NCI-H510A treated with DMSO at 0.1 percent for 48 hours (cell line): Measurements from ENCODE around the gene FFAR1.
"Not testable (repeated sequence)": the region's sequence is repeated elsewhere in the genome, so short reads cannot be mapped to it uniquely, and the experiment has no call there.

ENCODE experiments used
- DNase-seq: peaks from one replicate; lab custom pipeline; 2025; lab: John Stamatoyannopoulos, UW

FFAR1 gene

GRCh38 chr19:35341565-35342225 is 6.0 kb upstream of the FFAR1 start:
- no peak for DNase-seq

DNA sequence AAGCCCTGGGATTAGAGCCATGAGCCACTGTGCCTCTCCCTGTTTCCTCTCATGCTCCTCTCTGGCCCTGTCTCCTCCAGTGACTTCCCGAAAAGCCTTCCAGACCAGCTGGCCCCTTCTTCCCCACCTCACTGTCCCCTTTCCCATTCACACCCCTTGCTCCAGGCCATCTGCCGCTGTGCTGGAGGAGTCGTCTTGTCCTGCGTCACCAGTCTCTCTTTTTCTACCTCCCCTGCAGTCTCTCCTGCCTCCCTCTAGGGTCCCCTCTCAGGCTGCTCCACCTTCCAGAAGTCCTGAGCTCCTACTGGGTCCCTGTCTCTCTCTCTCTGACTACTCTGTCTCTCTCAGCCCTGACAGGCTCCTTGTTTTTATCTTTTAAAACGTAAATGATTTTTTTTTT is 5.3 kb upstream of the FFAR1 start:
- DNase-seq, result no peak

GRCh38 chr19:35344511-35345031 is 3.1 kb upstream of the FFAR1 start:
- DNase-seq, result no peak

GRCh38 chr19:35345671-35346111 is 2.0 kb upstream of the FFAR1 start:
- no peak for DNase-seq

- DNase-seq, result no peak
Observed at GRCh38 chr19:35346193-35347052, 1.3 kb upstream of the FFAR1 start.

GRCh38 chr19:35347930-35348298 is 212 bp downstream of the FFAR1 start:
- no peak for DNase-seq

GRCh38 chr19:35348911-35349611 is 1.4 kb downstream of the FFAR1 start:
- DNase-seq, result no peak

- DNase-seq, result no peak
Observed at GRCh38 chr19:35349614-35350521, 2.2 kb downstream of the FFAR1 start.

DNA sequence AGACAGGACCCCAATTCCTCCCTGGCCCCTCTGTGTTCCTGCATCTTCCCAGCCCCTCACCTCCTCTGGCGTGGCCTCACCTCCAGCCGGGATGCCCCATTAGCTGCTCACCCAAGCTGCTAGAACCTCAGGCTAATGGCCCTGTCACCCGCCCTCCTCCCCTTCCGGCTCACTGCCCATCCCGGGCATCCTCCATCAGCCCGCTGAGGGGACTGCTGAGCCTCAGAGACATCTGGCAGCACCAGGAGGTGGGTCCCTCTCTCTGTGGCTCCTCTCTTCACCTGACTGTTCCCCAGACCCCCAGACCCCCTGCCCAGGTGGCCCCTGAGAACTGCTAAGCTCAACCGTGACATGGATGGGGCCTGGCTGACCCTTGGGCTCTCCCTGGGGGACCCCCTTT is 2.9 kb downstream of the FFAR1 start:
- no peak for DNase-seq

DNA sequence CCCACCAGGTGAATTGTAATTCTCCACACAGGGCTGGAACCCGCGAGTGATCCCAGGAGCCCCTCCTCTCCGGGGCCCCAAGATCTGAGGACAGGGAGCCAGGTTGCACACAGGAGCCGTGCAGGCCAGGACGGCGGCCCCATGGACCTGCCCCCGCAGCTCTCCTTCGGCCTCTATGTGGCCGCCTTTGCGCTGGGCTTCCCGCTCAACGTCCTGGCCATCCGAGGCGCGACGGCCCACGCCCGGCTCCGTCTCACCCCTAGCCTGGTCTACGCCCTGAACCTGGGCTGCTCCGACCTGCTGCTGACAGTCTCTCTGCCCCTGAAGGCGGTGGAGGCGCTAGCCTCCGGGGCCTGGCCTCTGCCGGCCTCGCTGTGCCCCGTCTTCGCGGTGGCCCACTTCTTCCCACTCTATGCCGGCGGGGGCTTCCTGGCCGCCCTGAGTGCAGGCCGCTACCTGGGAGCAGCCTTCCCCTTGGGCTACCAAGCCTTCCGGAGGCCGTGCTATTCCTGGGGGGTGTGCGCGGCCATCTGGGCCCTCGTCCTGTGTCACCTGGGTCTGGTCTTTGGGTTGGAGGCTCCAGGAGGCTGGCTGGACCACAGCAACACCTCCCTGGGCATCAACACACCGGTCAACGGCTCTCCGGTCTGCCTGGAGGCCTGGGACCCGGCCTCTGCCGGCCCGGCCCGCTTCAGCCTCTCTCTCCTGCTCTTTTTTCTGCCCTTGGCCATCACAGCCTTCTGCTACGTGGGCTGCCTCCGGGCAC is 3.9 kb downstream of the FFAR1 start:
- DNase-seq, result no peak

DNA sequence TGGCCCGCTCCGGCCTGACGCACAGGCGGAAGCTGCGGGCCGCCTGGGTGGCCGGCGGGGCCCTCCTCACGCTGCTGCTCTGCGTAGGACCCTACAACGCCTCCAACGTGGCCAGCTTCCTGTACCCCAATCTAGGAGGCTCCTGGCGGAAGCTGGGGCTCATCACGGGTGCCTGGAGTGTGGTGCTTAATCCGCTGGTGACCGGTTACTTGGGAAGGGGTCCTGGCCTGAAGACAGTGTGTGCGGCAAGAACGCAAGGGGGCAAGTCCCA is 4.4 kb downstream of the FFAR1 start:
- no peak for DNase-seq

GRCh38 chr19:35352448-35353304 is 5.0 kb downstream of the FFAR1 start:
- DNase-seq, result peak; percentile 27

- DNase-seq, result no peak
Observed at GRCh38 chr19:35353635-35354034, 5.9 kb downstream of the FFAR1 start.

DNA sequence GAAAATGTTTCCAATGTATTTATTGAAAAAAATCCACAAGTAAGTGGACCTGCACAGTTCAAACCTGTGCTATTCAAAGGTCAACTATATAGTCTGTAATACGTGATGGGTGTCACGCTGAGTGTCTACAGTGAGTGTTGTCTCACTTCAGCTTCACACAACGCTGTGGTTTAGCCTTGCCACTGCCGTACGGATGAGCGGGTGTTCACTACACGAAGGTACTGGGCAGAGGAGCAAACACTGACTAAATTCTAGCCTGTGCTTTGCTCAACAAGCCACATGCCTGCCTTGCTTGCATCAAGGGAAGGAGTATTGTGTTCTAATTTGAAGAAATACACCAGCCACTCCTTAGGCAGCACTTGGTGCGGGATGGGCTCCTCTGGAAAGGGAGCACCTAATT is 7.2 kb downstream of the FFAR1 start:
- DNase-seq, result no peak

DNA sequence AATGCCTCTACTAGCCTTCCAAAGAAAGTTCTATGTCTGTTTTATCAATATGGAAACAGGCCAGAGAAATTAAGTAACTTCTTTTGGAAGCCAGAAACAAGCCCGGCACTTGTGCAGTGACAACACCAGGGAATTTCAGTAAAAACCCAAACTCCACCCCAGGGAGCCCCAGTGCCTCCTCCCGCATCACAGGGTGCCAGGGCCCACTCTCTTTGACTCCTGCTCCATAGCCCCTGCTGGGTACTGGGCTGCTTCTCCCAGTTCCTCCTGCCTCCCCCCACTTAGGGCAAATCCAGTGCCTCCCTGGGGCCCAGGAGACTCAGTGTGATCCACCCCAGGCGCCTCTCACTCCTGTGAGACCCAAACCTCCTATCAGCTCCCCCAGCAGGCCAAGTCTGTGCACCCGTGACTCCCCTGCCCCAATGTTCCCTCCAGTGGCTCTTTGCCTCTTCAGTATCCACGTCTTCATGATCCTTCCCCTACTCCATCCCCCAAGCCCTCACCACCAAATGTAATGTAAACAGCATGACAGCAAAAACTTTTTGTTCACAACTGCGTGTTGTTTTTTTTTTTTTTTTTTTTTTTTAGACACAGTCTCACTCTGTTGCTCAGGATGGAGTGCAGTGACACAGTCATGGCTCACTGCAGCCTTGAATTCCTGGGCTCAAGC is 8.2 kb downstream of the FFAR1 start:
- DNase-seq, result no peak

DNA sequence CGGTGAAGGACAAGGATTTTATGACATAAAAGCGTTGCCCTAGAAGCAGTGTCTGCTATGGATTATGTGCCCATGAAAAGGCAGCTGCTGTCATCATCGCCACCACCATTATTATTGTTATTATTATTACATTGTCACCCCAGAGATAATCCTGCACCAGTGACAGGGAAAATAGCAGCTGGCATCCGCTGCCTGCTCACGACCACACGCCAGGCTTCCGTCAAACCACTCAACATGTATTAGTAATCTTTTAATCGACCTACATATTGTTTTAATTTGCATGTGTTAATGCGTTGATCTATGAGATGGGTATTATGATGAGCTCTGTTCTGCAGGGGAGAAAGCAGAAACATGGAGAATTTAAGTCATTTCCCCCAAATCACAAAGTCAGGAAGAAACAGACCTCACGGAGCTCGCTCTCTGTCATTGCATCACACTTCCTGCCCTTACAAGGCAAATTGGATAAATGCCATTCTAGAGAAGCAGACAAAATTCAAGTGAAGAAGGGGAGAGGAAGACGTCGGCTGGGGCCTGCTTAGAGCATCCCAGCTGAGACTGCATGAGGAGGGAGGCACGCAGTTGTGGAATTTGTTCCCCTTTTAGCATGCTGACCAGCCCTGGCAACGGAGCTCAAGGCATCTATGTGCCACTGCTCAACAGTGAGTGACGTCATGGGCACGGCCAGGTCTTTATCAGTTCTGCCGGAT is 10.3 kb downstream of the FFAR1 start, which contains the start of gene FFAR3:
Gene FFAR3 (plus strand): TSS at position 594 of the 707 bp plus-strand sequence. CDS start 431 bp downstream, outside the sequence.
- DNase-seq, result no peak

- not testable (repeated sequence) for DNase-seq
Observed at GRCh38 chr19:35358834-35359233, 11.1 kb downstream of the FFAR1 start.

- DNase-seq, result not testable (repeated sequence)
Observed at GRCh38 chr19:35359395-35359794, 11.7 kb downstream of the FFAR1 start.

GRCh38 chr19:35360081-35360480 is 12.4 kb downstream of the FFAR1 start:
- DNase-seq, result not testable (repeated sequence)
